GM12878 (cell line): ENCODE data around the gene ATP6V1G2. TPM values are rescaled to one million over a fixed set of nuclear protein-coding genes. Genes with fewer than 3 reads are reported as not detected.
"Not testable (repeated sequence)": the region's sequence is repeated elsewhere in the genome, so short reads cannot be mapped to it uniquely, and the experiment has no call there.

Experiments used
- ATAC-seq: fragments of 200-7000 bp; cut with Tn5 transposase; 3 replicates; pipeline ENCODE4 v1.9.1; 2020; ENCODE audit warnings: mild to moderate bottlenecking, moderate library complexity
- BruUV-seq: library from RNA; stranded (reverse); fragments of 400-500 nt; replicated peaks from 2 replicates; lab custom pipeline; 2021; lab: Mats Ljungman, UMichigan
- CTCF ChIA-PET: fragments of 300-600 bp; sonication (Branson Sonifier 250); formaldehyde crosslinking; extraction: SDS; loops from one replicate; lab custom pipeline; 2021; ENCODE audit warnings: inconsistent platforms; lab: Yijun Ruan, JAX
- POLR2A ChIA-PET: fragments of 350-600 bp; formaldehyde crosslinking; extraction: SDS; loops from one replicate; lab custom pipeline; 2021; ENCODE audit warnings: inconsistent platforms; lab: Charles Lee
- RAD21 ChIA-PET: fragments of 300-600 bp; sonication (Branson Sonifier 250); formaldehyde crosslinking; loops from one replicate; lab custom pipeline; 2023; ENCODE audit warnings: antibody characterized with exemption; ENCODE audit not compliant: unreplicated experiment; lab: Charles Lee
- SMC1A ChIA-PET: fragments of 300-600 bp; sonication (Branson Sonifier 250); formaldehyde crosslinking; loops from one replicate; lab custom pipeline; 2023; ENCODE audit not compliant: unreplicated experiment, uncharacterized antibody; lab: Charles Lee
- DNase-seq: peaks from one replicate; pipeline ENCODE4 v3.0.0-alpha.2; 2011; ENCODE audit warnings: low read depth, low spot score
- FAIRE-seq: peaks from 3 replicates; lab custom pipeline; 2011; peaks lifted over from hg19 to GRCh38; lab: Jason Lieb, UNC
- H2AFZ ChIP-seq: 2 replicates; pipeline ENCODE4 v1.6.0; 2011; ENCODE audit warnings: low read depth, low read length, control low read depth; ENCODE audit not compliant: control insufficient read depth
- H3K27ac ChIP-seq: 2 replicates; pipeline ENCODE4 v1.5.1; 2011; ENCODE audit warnings: control low read depth; ENCODE audit not compliant: control insufficient read depth, insufficient read depth
- H3K27me3 ChIP-seq, 2 experiments: replicated peaks in 1 of 2; 2 replicates each; pipeline versions ENCODE4 v1.6.0 to v1.6.1; 2011; ENCODE audit warnings: low read length in 1 of 2; ENCODE audit not compliant: control insufficient read depth in 2 of 2, insufficient read depth in 2 of 2
- H3K36me3 ChIP-seq, 2 experiments: 2 replicates each; pipeline ENCODE4 v1.5.1; 2011; ENCODE audit warnings: low read length in 1 of 2; ENCODE audit not compliant: control insufficient read depth in 2 of 2, insufficient read depth in 2 of 2
- H3K4me1 ChIP-seq: 2 replicates; pipeline ENCODE4 v1.6.1; 2011; ENCODE audit warnings: mild to moderate bottlenecking, low read length, moderate library complexity, mixed read lengths; ENCODE audit not compliant: control insufficient read depth, insufficient read depth
- H3K4me2 ChIP-seq: 2 replicates; pipeline ENCODE4 v1.6.0; 2011; ENCODE audit warnings: control low read depth; ENCODE audit not compliant: control insufficient read depth, insufficient read depth
- H3K4me3 ChIP-seq: fragments of 200-600 bp; sonication (generic); 2 replicates; pipeline ENCODE4 v1.5.1; 2016
- H3K79me2 ChIP-seq: 2 replicates; pipeline ENCODE4 v1.6.0; 2011; ENCODE audit warnings: low read length; ENCODE audit not compliant: control insufficient read depth, insufficient read depth
- H3K9ac ChIP-seq: 2 replicates; pipeline ENCODE4 v1.8.0; 2011; ENCODE audit warnings: low read length, control low read depth, mixed read lengths; ENCODE audit not compliant: control insufficient read depth, insufficient read depth
- H3K9me3 ChIP-seq: replicated peaks from 3 replicates; pipeline ENCODE4 v1.5.1; 2011; ENCODE audit warnings: mild to moderate bottlenecking, low read length; ENCODE audit not compliant: control insufficient read depth, insufficient read depth
- H4K20me1 ChIP-seq: 2 replicates; pipeline ENCODE4 v1.6.0; 2011; ENCODE audit not compliant: control insufficient read depth, insufficient read depth
- CTCF ChIP-seq, 3 experiments: IDR thresholded peaks in 2 of 3; conservative IDR thresholded peaks in 1 of 3; 2 replicates each; pipeline ENCODE4 v1.5.1; 2011; ENCODE audit warnings: low read depth in 3 of 3, low read length in 3 of 3, mild to moderate bottlenecking in 3 of 3, control low read depth in 2 of 3, moderate library complexity in 2 of 3, inconsistent platforms in 1 of 3, mixed read lengths in 1 of 3; ENCODE audit not compliant: control insufficient read depth in 2 of 3, insufficient read depth in 1 of 3; ENCODE audit errors: extremely low read depth in 1 of 3
- ETV6 ChIP-seq, 2 experiments: fragments of 450-650 bp in 1 of 2; IDR thresholded peaks in 1 of 2; conservative IDR thresholded peaks in 1 of 2; 2 replicates each; pipeline ENCODE4 v1.6.1; 2014; ENCODE audit warnings: antibody characterized with exemption in 1 of 2, borderline replicate concordance in 1 of 2, low read depth in 1 of 2, mild to moderate bottlenecking in 1 of 2, moderate library complexity in 1 of 2
- FOS ChIP-seq: IDR thresholded peaks from 3 replicates; pipeline ENCODE4 v1.6.1; 2011; ENCODE audit warnings: borderline replicate concordance; ENCODE audit not compliant: insufficient read length; ENCODE audit errors: extremely low read depth
- FOXM1 ChIP-seq: IDR thresholded peaks from 2 replicates; pipeline ENCODE4 v1.6.1; 2012; ENCODE audit warnings: low read depth, mild to moderate bottlenecking, inconsistent platforms, low read length, moderate library complexity
- GABPA ChIP-seq: IDR thresholded peaks from 2 replicates; pipeline ENCODE4 v1.6.1; 2014; ENCODE audit warnings: antibody characterized with exemption, low read depth, mild to moderate bottlenecking, inconsistent platforms
- JUND ChIP-seq: IDR thresholded peaks from 2 replicates; pipeline ENCODE4 v1.6.1; 2012; ENCODE audit warnings: low read depth, mild to moderate bottlenecking, low read length, improper control_type of control experiment, moderate library complexity
- MXI1 ChIP-seq: fragments of 150-350 bp; IDR thresholded peaks from 2 replicates; pipeline ENCODE4 v1.6.1; 2011; ENCODE audit warnings: low read depth, mild to moderate bottlenecking, inconsistent platforms, low read length, improper control_type of control experiment
- PAX8 ChIP-seq: fragments of 450-650 bp; IDR thresholded peaks from 2 replicates; pipeline ENCODE4 v1.6.1; 2017; ENCODE audit warnings: mild to moderate bottlenecking, moderate library complexity
- SIN3A ChIP-seq: IDR thresholded peaks from 2 replicates; pipeline ENCODE4 v1.6.1; 2012; ENCODE audit warnings: low read depth, low read length, improper control_type of control experiment
- TCF12 ChIP-seq: IDR thresholded peaks from 2 replicates; pipeline ENCODE4 v1.6.1; 2011; ENCODE audit warnings: low read depth, mild to moderate bottlenecking, low read length
- WGBS: methylation state at CpG from one replicate; pipeline ENCODE4 v1.1.6; 2016; ENCODE audit warnings: low lambda C conversion rate; ENCODE audit not compliant: insufficient replicate concordance, insufficient coverage; ENCODE audit errors: missing lambda C conversion rate; 5-methylcytosine and 5-hydroxymethylcytosine counted together
- in situ Hi-C: fragments of 300-500 bp; cut with MboI; formaldehyde crosslinking; loops from 9 replicates; pipeline ENCODE4 v1.14.3; 2018; ENCODE audit warnings: mixed read lengths
- intact Hi-C: fragments of 100-400 bp; cut with micrococcal nuclease; formaldehyde crosslinking; loops from one replicate; pipeline ENCODE4 v1.14.2; 2022; ENCODE audit not compliant: unreplicated experiment
- polyA plus RNA-seq, 11 experiments: library from polyadenylated mRNA; depleted of rRNA in 4 of 11; unstranded in 6 of 11; stranded (reverse) in 5 of 11; fragments of >200 nt; fragmentation: Nextera tagmentation in 4 of 11; fragmentation: Illumina TruSeq in 1 of 11; extraction: Ambion mirVana in 4 of 11; extraction: Trizol in 1 of 11; gene quantifications; 1 replicate in 1 of 11; 2 replicates in 10 of 11; pipeline versions ENCODE4 v1.2.1 to v1.2.3, GENCODE V29; 2011 to 2016; ENCODE audit warnings: inconsistent platforms in 2 of 11, missing spikeins in 2 of 11, low read depth in 1 of 11
- total RNA-seq, 4 experiments: library from RNA; depleted of rRNA in 3 of 4; stranded (reverse); fragments of >200 nt in 3 of 4; fragmentation: Illumina TruSeq in 1 of 4; extraction: Trizol in 1 of 4; gene quantifications; 2 replicates each; pipeline versions ENCODE4 v1.2.1 to v1.2.3, GENCODE V29; 2013 to 2021
- TF ChIP-seq, protein P1 (sequence below): IDR thresholded peaks from 2 replicates; pipeline ENCODE4 v1.6.1; 2012; ENCODE audit warnings: low read length, inconsistent platforms
- TF ChIP-seq, protein P2 (sequence below): fragments of 450-650 bp; conservative IDR thresholded peaks from 2 replicates; pipeline ENCODE4 v1.6.1; 2017; ENCODE audit warnings: mild to moderate bottlenecking, moderate library complexity

ATP6V1G2 gene
- total and polyA plus RNA-seq, 10 of the 15 experiments (the other 5 are each of a cell fraction or from before 2014, with no cell fraction given) = 0.45 to 8.9 (median 2.8) TPM

DNA sequence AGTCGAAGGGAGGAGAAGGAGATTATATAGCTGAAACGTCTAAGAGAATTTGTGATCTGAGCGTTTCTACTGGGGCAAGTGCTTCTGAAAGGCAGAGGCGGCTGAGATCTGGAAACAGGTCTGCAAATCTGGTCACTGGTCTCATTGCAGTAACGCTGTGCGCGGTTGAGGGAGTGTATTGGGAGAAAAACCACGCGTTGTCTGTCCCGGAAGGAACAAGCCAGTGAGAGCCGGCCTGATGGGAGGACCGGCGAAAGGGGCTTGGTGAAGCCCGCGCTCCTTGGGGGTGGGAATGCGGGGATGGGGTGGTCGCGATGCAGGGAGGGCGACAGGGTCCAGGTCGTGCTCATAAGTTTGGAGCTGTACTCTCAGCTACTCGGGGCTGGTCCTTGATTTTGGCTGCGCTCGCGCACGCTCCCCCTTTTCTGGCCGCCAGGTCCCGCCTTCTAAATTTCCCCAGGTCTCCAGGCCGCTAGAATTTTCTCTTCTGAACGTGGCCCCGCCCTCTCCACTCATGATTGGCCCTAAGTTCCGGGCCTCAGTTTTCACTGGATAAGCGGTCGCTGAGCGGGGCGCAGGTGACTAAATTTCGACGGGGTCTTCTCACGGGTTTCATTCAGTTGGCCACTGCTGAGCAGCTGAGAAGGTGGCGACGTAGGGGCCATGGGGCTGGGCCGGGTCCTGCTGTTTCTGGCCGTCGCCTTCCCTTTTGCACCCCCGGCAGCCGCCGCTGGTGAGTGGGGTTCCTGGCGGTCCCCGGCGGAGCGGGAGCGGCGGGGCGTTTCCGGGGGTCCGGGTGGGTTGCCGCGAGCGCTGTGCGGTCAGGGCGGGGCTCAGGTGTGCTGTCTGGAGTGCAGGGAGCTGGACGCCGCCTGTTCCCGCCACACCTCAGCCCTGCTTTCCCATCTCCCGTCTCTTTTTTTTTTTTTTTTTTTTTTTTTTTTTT lies 48.6 kb downstream of the ATP6V1G2 start, which contains the start of gene MICB (continued):
- TF ChIP-seq, protein P1, sequence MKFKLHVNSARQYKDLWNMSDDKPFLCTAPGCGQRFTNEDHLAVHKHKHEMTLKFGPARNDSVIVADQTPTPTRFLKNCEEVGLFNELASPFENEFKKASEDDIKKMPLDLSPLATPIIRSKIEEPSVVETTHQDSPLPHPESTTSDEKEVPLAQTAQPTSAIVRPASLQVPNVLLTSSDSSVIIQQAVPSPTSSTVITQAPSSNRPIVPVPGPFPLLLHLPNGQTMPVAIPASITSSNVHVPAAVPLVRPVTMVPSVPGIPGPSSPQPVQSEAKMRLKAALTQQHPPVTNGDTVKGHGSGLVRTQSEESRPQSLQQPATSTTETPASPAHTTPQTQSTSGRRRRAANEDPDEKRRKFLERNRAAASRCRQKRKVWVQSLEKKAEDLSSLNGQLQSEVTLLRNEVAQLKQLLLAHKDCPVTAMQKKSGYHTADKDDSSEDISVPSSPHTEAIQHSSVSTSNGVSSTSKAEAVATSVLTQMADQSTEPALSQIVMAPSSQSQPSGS = no peak
- TF ChIP-seq FOS = peak; percentile 19
- no peak for TF ChIP-seq FOXM1
- no peak for TF ChIP-seq PAX8
- TF ChIP-seq TCF12 = 0 out of 2 replicates have a peak, but pooled peaks have one; percentile 4
- peak; percentile 62; the same call in 1 of the 2 replicates for TF ChIP-seq JUND
- no peak for TF ChIP-seq GABPA
- no peak for TF ChIP-seq ETV6 (conservative IDR thresholded peaks at IDR 0.05 in 1 of 2, IDR thresholded peaks at IDR 0.05 in 1 of 2; ENCODE audit: borderline replicate concordance in 1 of 2, low read depth in 1 of 2)

DNA sequence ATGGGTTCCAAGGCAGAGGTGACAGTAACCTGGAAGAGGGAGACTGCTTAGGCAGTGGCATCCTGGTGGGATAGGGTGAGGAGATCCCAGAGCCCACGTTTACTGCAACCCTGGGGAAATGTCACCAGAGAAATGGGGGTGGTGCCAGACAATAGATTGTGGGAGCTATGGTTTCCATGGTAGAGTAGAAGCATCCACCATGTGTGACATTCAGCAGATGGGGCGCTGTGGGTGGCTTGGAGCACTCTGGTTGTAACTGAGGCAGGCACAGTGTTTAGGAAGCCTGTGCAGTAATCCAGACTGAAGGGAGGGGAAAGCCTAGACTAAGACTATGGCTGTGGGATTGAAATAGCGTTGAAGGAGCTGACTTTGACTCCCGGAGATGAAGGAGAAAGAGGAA lies 49.6 kb downstream of the ATP6V1G2 start:
- in situ Hi-C loops, H2AFZ ChIP-seq, H4K20me1 ChIP-seq, H3K36me3 ChIP-seq, FAIRE-seq, H3K4me1 ChIP-seq, H3K9me3 ChIP-seq, H3K27me3 ChIP-seq: not testable (repeated sequence)
- Histone ChIP-seq H3K4me3 (peak overlapping the region; percentile 76), H3K9ac (peak overlapping the region; percentile 55; the same call in 1 of the 2 replicates), H3K27ac (peak overlapping the region; percentile 30; the same call in 1 of the 2 replicates), H3K79me2 (peaks cover 83% of the 10 kb centered on the region), H3K4me2 (peak overlapping the region; percentile 72)
- ATAC-seq = peak; percentile 32
- SMC1A ChIA-PET = interaction anchor here (0.5 to 6.5 kb wide), 7 partner anchors 43 to 161 kb away, joined by 3 to 63 read pairs (median 6); partner anchors contain the start of gene DDX39B
- CTCF ChIA-PET = interaction anchor here (1.0 to 7.0 kb wide), 7 partner anchors 44 to 101 kb away, joined by 3 to 100 read pairs (median 4); partner anchors contain the start of gene DDX39B
- POLR2A ChIA-PET = interaction anchor here (0.6 to 4.8 kb wide), 12 partner anchors 33 to 952 kb away, joined by 3 to 56 read pairs (median 4); partner anchors contain the start of genes ATP6V1G2, DDX39B, NCR3 and NFKBIL1
- RAD21 ChIA-PET = interaction anchor here (0.6 to 6.4 kb wide), 5 partner anchors 44 to 242 kb away, joined by 3 to 72 read pairs (median 3); partner anchors contain the start of genes BAG6, DDX39B and NFKBIL1
- intact Hi-C loops = loop anchor here (2.0 to 5.0 kb wide), 2 partner anchors 120 to 156 kb away; partner anchors contain the start of genes AIF1 and BAG6
- TF ChIP-seq MXI1 (peak; percentile 22; the same call in 1 of the 2 replicates), CTCF (IDR thresholded peaks at IDR 0.05 in 2 of 3, conservative IDR thresholded peaks at IDR 0.05 in 1 of 3; ENCODE audit: control insufficient read depth in 2 of 3, extremely low read depth in 1 of 3, insufficient read depth in 1 of 3, low read depth in 3 of 3, low read length in 3 of 3) (0 out of 6 replicates have a peak, but pooled peaks of 1 of the 3 experiments have one; percentile 11), SIN3A (peak; percentile 60; the same call in 1 of the 2 replicates)
- TF ChIP-seq, protein P2, sequence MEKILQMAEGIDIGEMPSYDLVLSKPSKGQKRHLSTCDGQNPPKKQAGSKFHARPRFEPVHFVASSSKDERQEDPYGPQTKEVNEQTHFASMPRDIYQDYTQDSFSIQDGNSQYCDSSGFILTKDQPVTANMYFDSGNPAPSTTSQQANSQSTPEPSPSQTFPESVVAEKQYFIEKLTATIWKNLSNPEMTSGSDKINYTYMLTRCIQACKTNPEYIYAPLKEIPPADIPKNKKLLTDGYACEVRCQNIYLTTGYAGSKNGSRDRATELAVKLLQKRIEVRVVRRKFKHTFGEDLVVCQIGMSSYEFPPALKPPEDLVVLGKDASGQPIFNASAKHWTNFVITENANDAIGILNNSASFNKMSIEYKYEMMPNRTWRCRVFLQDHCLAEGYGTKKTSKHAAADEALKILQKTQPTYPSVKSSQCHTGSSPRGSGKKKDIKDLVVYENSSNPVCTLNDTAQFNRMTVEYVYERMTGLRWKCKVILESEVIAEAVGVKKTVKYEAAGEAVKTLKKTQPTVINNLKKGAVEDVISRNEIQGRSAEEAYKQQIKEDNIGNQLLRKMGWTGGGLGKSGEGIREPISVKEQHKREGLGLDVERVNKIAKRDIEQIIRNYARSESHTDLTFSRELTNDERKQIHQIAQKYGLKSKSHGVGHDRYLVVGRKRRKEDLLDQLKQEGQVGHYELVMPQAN = 0 out of 2 replicates have a peak, but pooled peaks have one; percentile 36
- TF ChIP-seq, all 136 proteins: peak for 4; not testable (repeated sequence) for 132
- BruUV-seq, DNase-seq: not testable (repeated sequence)
- 0% methylated on average over 4 of the region's 4 CpGs for WGBS
